CD14-positive monocyte (primary cell): ENCODE results near the gene RPTOR. TPM values are rescaled to one million over a fixed set of nuclear protein-coding genes. Genes with fewer than 3 reads are reported as not detected.
"Not testable (repeated sequence)": the region's sequence is repeated elsewhere in the genome, so short reads cannot be mapped to it uniquely, and the experiment has no call there.

Experiments
- DNase-seq, 3 donors: peaks; one replicate each; pipeline ENCODE4 v3.0.0-alpha.2; 2011 to 2022
- H2AFZ ChIP-seq: 2 replicates; pipeline ENCODE4 v1.6.0; 2012; ENCODE audit warnings: mild to moderate bottlenecking, low read depth, low read length, inconsistent platforms; ENCODE audit not compliant: insufficient read depth, poor library complexity, severe bottlenecking
- H3K27ac ChIP-seq, 2 donors: 1 replicate in 1 of 2; 2 replicates in 1 of 2; pipeline ENCODE4 v1.5.1; 2012 to 2013; ENCODE audit warnings: low read length in 2 of 2, control low read depth in 1 of 2, inconsistent platforms in 1 of 2, low read depth in 1 of 2, mild to moderate bottlenecking in 1 of 2
- H3K27me3 ChIP-seq, 2 donors: one replicate each; pipeline versions ENCODE4 v1.6.0 to v1.6.1; 2011 to 2013; ENCODE audit warnings: low read length in 2 of 2; ENCODE audit not compliant: control insufficient read depth in 2 of 2, insufficient read depth in 2 of 2
- H3K36me3 ChIP-seq, 2 donors: replicated peaks in 1 of 2; 1 replicate in 1 of 2; 2 replicates in 1 of 2; pipeline versions ENCODE4 v1.5.1 to v1.6.1; 2012 to 2013; ENCODE audit warnings: low read length in 2 of 2, control low read depth in 1 of 2, inconsistent platforms in 1 of 2, mild to moderate bottlenecking in 1 of 2; ENCODE audit not compliant: insufficient read depth in 2 of 2, control insufficient read depth in 1 of 2
- H3K4me1 ChIP-seq, 2 donors: 1 replicate in 1 of 2; 2 replicates in 1 of 2; pipeline versions ENCODE4 v1.5.1 to v1.6.1; 2012 to 2013; ENCODE audit warnings: low read length in 2 of 2, control low read depth in 1 of 2, inconsistent platforms in 1 of 2, mild to moderate bottlenecking in 1 of 2, moderate library complexity in 1 of 2; ENCODE audit not compliant: insufficient read depth in 2 of 2, control insufficient read depth in 1 of 2
- H3K4me2 ChIP-seq: replicated peaks from 2 replicates; pipeline ENCODE3; 2012; ENCODE audit warnings: low read length, moderate library complexity, mild to moderate bottlenecking; ENCODE audit not compliant: poor library complexity, severe bottlenecking; ENCODE audit errors: extremely low read depth
- H3K4me3 ChIP-seq, 3 experiments: fragments of 200-600 bp in 1 of 3; sonication (generic) in 1 of 3; replicated peaks in 1 of 3; 1 replicate in 2 of 3; 2 replicates in 1 of 3; pipeline ENCODE4 v1.5.1; 2011 to 2013; ENCODE audit warnings: low read length in 3 of 3, mild to moderate bottlenecking in 3 of 3, control low read depth in 2 of 3, low read depth in 2 of 3, inconsistent platforms in 1 of 3, moderate library complexity in 1 of 3
- H3K79me2 ChIP-seq: 2 replicates; pipeline ENCODE4 v1.6.0; 2012; ENCODE audit warnings: mild to moderate bottlenecking, control low read depth, inconsistent platforms, low read length, moderate library complexity; ENCODE audit not compliant: insufficient read depth
- H3K9ac ChIP-seq: 2 replicates; pipeline ENCODE4 v1.6.0; 2017; ENCODE audit warnings: low read length, mild to moderate bottlenecking; ENCODE audit not compliant: insufficient read depth, poor library complexity, severe bottlenecking
- H3K9me3 ChIP-seq, 2 donors: replicated peaks in 1 of 2; 1 replicate in 1 of 2; 2 replicates in 1 of 2; pipeline versions ENCODE4 v1.5.1 to v1.6.1; 2012 to 2013; ENCODE audit warnings: low read length in 2 of 2, control low read depth in 1 of 2; ENCODE audit not compliant: control insufficient read depth in 1 of 2, insufficient read depth in 1 of 2
- H4K20me1 ChIP-seq: 2 replicates; pipeline ENCODE4 v1.6.0; 2012; ENCODE audit warnings: mild to moderate bottlenecking, low read length, control low read depth, moderate library complexity; ENCODE audit not compliant: insufficient read depth
- H3K27ac Mint-ChIP-seq, 7 donors: one replicate each; pipeline ENCODE4 v1.8.0; 2020; ENCODE audit warnings: mild to moderate bottlenecking in 7 of 7, mixed read lengths in 7 of 7, moderate library complexity in 6 of 7, inconsistent platforms in 2 of 7
- H3K27me3 Mint-ChIP-seq, 3 donors: one replicate each; pipeline ENCODE4 v1.8.0; 2021 to 2022; ENCODE audit warnings: low read depth in 3 of 3, mild to moderate bottlenecking in 3 of 3, mixed read lengths in 3 of 3, moderate library complexity in 3 of 3, inconsistent platforms in 1 of 3
- H3K36me3 Mint-ChIP-seq, 2 donors: one replicate each; pipeline ENCODE4 v1.8.0; 2020; ENCODE audit warnings: mixed read lengths in 2 of 2, inconsistent platforms in 1 of 2, mild to moderate bottlenecking in 1 of 2
- H3K4me1 Mint-ChIP-seq: one replicate; pipeline ENCODE4 v1.8.0; 2020; ENCODE audit warnings: mild to moderate bottlenecking, mixed read lengths
- H3K4me3 Mint-ChIP-seq, 2 donors: one replicate each; pipeline ENCODE4 v1.8.0; 2020; ENCODE audit warnings: mild to moderate bottlenecking in 2 of 2, mixed read lengths in 2 of 2, moderate library complexity in 1 of 2
- H3K9me3 Mint-ChIP-seq, 7 donors: one replicate each; pipeline ENCODE4 v1.8.0; 2020 to 2022; ENCODE audit warnings: mixed read lengths in 7 of 7, mild to moderate bottlenecking in 6 of 7, moderate library complexity in 6 of 7, inconsistent platforms in 2 of 7
- WGBS: methylation state at CpG from one replicate; pipeline ENCODE4 v1.1.5; 2013; ENCODE audit warnings: missing lambda C conversion rate; ENCODE audit not compliant: insufficient coverage; 5-methylcytosine and 5-hydroxymethylcytosine counted together
- intact Hi-C, 2 donors: fragments of 100-400 bp; cut with micrococcal nuclease; formaldehyde crosslinking; loops; one replicate each; pipeline versions ENCODE4 v1.15.0 to v1.15.1; 2023
- polyA plus RNA-seq, 3 donors: library from polyadenylated mRNA; depleted of rRNA in 1 of 3; unstranded in 2 of 3; stranded (reverse) in 1 of 3; fragments of 300-500 nt in 2 of 3; fragments of >200 nt in 1 of 3; fragmentation: Illumina TruSeq in 2 of 3; gene quantifications; 1 replicate in 2 of 3; 2 replicates in 1 of 3; pipeline ENCODE4 v1.2.3, GENCODE V29; 2012 to 2021
- TF ChIP-seq, protein P1 (sequence below): fragments of 200-600 bp; IDR thresholded peaks from one replicate; pipeline ENCODE4 v1.8.0; 2022; ENCODE audit warnings: antibody characterized with exemption, mild to moderate bottlenecking

The RPTOR gene
- polyA plus RNA-seq, 3 donors, result 1.1 to 8.7 (median 2.6) TPM

DNA sequence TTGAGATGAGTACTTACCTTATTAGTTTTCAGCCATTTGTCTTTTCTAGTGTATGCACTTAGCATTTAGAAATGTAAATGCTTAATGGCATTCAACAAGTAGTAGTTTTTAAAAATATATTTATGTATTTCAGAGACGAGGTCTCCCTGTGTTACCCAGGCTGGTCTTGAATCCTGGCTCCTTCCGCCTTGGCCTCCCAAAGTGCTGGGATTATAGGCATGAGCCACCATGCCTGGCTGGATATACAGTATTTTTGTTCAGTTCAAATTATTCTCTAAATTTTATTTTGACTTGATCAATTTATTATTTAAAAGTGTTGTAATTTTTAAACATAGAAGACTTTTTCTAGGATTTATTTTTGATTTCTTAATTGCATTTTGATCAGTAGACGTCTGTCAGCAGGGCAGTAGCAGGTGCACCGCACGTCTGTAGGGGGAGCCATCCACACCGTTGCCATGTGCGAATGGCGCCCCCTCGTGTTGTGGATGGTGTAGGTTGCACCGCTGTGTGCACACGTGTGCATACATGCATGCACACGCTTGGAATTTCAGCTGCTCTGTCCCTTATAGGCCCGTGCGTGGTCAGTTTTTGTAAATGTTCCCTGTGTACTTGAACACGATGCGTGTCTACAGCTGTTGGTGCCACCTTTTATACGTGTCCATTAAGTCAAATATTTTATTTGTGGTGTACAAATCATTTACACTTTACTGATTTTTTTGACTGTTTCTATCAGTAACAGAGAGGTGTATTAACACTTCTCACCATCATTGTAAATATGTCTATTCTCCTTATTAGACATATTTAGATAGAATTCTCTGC lies 30.6 kb downstream of the RPTOR start:
- intact Hi-C loops, result loop anchor here (1.0 to 10.0 kb wide), 4 partner anchors 148 to 407 kb away; no protein-coding TSS in a partner anchor
- Mint-ChIP-seq H3K27ac (no peak overlapping the region), H3K36me3 (peaks cover 7 to 10% of the 10 kb centered on the region in 2 donors), H3K4me1 (no peaks in the 10 kb centered on the region), H3K27me3 (no peaks in the 10 kb centered on the region), H3K9me3 (peaks cover 0 to 2% (median 0%) of the 10 kb centered on the region in 7 donors), H3K4me3 (no peak overlapping the region)
- no peak overlapping the region for H3K9ac ChIP-seq
- no peak overlapping the region for H3K27ac ChIP-seq
- H3K4me3 ChIP-seq, result no peak overlapping the region
- no peaks in the 10 kb centered on the region for H3K9me3 ChIP-seq
- no peaks in the 10 kb centered on the region for H3K36me3 ChIP-seq
- H3K27me3 ChIP-seq, result no peaks in the 10 kb centered on the region
- no peaks in the 10 kb centered on the region for H3K4me1 ChIP-seq
- H3K4me2 ChIP-seq, result no peak overlapping the region
- peaks cover 71% of the 10 kb centered on the region for H4K20me1 ChIP-seq
- H2AFZ ChIP-seq, result no peak overlapping the region
- H3K79me2 ChIP-seq, result peaks cover 31% of the 10 kb centered on the region
- TF ChIP-seq, protein P1, sequence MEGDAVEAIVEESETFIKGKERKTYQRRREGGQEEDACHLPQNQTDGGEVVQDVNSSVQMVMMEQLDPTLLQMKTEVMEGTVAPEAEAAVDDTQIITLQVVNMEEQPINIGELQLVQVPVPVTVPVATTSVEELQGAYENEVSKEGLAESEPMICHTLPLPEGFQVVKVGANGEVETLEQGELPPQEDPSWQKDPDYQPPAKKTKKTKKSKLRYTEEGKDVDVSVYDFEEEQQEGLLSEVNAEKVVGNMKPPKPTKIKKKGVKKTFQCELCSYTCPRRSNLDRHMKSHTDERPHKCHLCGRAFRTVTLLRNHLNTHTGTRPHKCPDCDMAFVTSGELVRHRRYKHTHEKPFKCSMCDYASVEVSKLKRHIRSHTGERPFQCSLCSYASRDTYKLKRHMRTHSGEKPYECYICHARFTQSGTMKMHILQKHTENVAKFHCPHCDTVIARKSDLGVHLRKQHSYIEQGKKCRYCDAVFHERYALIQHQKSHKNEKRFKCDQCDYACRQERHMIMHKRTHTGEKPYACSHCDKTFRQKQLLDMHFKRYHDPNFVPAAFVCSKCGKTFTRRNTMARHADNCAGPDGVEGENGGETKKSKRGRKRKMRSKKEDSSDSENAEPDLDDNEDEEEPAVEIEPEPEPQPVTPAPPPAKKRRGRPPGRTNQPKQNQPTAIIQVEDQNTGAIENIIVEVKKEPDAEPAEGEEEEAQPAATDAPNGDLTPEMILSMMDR, result peak; percentile 100
- 15% methylated on average over 14 of the region's 17 CpGs for WGBS
- peak; percentile 82 to 86 (median 83) for DNase-seq

DNA sequence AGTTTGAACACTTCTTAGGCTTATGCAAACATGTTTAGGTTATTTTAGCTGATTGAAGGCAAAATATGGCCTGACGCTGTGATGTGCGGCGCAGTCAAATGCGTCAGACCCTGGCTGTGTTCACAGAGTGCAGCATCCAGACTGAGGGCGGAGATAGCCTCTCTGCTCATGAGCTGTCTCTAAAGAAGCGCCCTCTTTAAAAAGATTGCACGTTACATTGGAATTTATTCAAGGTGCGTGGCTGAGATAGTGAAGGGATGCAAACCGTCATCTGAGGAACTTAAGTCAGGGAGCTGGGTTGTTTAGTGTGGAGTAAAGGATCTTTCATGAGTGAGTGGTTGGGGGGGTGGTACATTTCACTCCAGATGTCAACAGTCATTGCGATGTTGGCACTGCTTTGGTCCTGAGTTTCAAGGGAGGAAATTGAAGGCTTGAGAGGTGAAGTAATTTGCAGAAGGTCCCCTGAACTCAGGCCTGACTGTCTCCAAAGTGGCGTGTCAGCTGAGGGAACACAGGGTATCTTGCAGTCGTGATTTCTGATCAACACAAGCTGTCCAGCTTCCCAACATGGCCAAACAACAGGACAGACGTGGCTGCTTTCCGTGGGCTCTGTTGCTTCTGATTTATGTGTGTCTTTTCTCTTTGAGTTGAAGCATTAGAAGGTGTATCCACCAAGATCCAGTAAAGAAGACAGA lies 33.4 kb downstream of the RPTOR start:
- TF ChIP-seq, protein P1, result no peak
- Mint-ChIP-seq H3K9me3 (no peaks in the 10 kb centered on the region), H3K4me1 (peaks cover 4% of the 10 kb centered on the region), H3K36me3 (peaks cover 14 to 20% of the 10 kb centered on the region in 2 donors), H3K27me3 (no peaks in the 10 kb centered on the region), H3K27ac (peak overlapping the region in 1 of 7 donors; percentile 9), H3K4me3 (no peak overlapping the region)
- Histone ChIP-seq H3K4me2 (no peak overlapping the region), H3K9ac (no peak overlapping the region), H3K27me3 (no peaks in the 10 kb centered on the region), H3K36me3 (peaks cover 0 to 12% of the 10 kb centered on the region in 2 donors), H3K27ac (no peak overlapping the region), H4K20me1 (peaks cover 77% of the 10 kb centered on the region), H3K4me1 (no peaks in the 10 kb centered on the region), H2AFZ (no peak overlapping the region), H3K79me2 (peaks cover 31% of the 10 kb centered on the region), H3K4me3 (no peak overlapping the region), H3K9me3 (no peaks in the 10 kb centered on the region)
- no peak for DNase-seq
- intact Hi-C loops, result loop anchor here (5.0 to 10.0 kb wide), 3 partner anchors 151 to 404 kb away; no protein-coding TSS in a partner anchor
- 90% methylated on average over 12 of the region's 14 CpGs for WGBS

DNA sequence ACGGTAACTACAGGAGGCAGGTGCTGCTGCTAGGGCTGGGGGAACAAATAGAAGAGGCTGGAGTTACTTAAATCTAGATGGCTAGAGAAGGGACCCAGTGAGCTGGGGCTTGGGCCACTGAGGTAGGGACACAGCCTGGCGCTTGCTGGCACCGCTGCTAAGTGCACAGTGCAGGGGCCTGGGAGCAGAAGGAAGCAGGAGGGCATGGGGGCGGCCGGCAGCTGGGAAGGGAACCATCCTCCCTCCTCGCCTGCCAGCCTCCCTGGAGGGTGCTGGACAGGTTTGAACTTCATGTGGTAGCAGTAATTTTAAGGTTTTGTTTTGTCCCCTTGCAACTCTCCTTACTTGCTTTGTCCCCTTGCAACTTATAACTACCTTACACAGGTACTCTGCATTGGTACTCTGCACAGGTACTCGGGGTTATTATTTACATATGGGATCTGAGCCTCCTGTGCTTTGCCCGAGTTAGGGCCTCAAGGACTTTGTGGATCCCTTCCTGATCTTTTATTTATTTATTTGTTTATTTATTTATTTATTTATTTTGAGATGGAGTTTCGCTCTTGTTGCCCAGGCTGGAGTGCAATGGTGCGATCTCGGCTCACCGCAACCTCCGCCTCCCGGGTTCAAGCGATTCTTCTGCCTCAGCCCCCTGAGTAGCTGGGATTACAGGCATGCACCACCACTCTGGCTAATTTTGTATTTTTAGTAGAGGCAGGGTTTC lies 34.2 kb downstream of the RPTOR start:
- not testable (repeated sequence) for H3K4me3 ChIP-seq, H3K4me3 Mint-ChIP-seq, H3K9ac ChIP-seq, H3K27ac ChIP-seq, H2AFZ ChIP-seq, H3K27me3 ChIP-seq, H3K9me3 Mint-ChIP-seq, DNase-seq, H3K4me1 Mint-ChIP-seq, H3K4me2 ChIP-seq, H3K4me1 ChIP-seq, H3K9me3 ChIP-seq, H3K27me3 Mint-ChIP-seq
- peak overlapping the region in 1 of 7 donors; percentile 9 for H3K27ac Mint-ChIP-seq
- peaks cover 79% of the 10 kb centered on the region for H4K20me1 ChIP-seq
- peaks cover 0 to 12% of the 10 kb centered on the region in 2 donors for H3K36me3 ChIP-seq
- H3K79me2 ChIP-seq, result peaks cover 37% of the 10 kb centered on the region
- WGBS, result 96% methylated on average over 4 of the region's 15 CpGs
- intact Hi-C loops, result loop anchor here (5.0 to 10.0 kb wide), 3 partner anchors 152 to 403 kb away; no protein-coding TSS in a partner anchor
- H3K36me3 Mint-ChIP-seq, result peaks cover 14 to 21% of the 10 kb centered on the region in 2 donors
